ENCODE measurements around the gene SMIM44. TPM values are rescaled to one million over a fixed set of nuclear protein-coding genes. Genes with fewer than 3 reads are reported as not detected.

The SMIM44 gene
- total RNA-seq, 1 donor from 2014 or later = not detected

DNA sequence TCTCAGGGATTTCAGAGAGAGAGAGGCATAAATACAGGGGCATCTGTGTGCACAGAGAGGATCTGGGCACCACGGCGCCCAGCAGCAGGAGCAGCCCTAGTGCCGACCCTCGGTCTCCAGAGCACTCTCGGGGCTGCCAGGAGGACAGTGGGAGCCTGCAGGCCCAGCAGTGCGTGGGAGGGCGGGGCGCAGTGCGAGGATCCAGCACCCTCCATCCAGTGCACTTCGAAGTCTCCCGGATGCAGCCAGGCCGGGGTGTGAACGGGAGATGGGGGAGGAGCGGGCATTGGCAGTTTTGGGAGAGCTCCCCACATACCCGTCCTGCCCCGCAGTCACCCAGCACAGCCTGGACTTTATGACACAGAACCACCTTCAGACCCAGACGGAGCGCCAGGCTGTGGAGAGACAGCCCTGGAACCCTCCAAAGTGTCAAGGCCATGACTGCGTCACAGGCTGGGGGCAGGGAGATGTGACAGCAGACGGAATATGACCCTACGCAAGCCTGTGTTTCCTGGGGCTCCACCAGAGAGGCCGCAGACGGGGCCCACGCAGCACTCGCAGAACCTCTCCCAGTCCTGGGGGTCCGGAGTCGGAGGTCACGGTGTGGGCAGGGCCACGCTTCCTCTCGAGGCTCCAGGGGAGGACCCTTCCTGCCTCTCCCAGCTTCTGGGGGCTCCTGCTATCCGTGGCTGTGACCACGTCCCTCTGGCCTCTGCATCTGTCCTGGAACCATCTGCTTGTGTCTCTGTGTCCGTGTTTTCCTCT is 41.0 kb upstream of the SMIM44 start:
- DNase-seq (no peak), ATAC-seq (no peak)
- H3K27ac ChIP-seq = no peak overlapping the region
- H3K4me1 ChIP-seq = no peaks in the 10 kb centered on the region
- H3K4me3 ChIP-seq = no peak overlapping the region
- TF ChIP-seq, protein P1, sequence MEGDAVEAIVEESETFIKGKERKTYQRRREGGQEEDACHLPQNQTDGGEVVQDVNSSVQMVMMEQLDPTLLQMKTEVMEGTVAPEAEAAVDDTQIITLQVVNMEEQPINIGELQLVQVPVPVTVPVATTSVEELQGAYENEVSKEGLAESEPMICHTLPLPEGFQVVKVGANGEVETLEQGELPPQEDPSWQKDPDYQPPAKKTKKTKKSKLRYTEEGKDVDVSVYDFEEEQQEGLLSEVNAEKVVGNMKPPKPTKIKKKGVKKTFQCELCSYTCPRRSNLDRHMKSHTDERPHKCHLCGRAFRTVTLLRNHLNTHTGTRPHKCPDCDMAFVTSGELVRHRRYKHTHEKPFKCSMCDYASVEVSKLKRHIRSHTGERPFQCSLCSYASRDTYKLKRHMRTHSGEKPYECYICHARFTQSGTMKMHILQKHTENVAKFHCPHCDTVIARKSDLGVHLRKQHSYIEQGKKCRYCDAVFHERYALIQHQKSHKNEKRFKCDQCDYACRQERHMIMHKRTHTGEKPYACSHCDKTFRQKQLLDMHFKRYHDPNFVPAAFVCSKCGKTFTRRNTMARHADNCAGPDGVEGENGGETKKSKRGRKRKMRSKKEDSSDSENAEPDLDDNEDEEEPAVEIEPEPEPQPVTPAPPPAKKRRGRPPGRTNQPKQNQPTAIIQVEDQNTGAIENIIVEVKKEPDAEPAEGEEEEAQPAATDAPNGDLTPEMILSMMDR (IDR thresholded peaks at IDR 0.05) = no peak
- intact Hi-C loops (cut with DNase I) = no loop called here
- no peaks in the 10 kb centered on the region for H3K9me3 ChIP-seq
- peaks cover 74% of the 10 kb centered on the region for H3K36me3 ChIP-seq
- no peaks in the 10 kb centered on the region for H3K27me3 ChIP-seq (ENCODE audit: low read depth)

DNA sequence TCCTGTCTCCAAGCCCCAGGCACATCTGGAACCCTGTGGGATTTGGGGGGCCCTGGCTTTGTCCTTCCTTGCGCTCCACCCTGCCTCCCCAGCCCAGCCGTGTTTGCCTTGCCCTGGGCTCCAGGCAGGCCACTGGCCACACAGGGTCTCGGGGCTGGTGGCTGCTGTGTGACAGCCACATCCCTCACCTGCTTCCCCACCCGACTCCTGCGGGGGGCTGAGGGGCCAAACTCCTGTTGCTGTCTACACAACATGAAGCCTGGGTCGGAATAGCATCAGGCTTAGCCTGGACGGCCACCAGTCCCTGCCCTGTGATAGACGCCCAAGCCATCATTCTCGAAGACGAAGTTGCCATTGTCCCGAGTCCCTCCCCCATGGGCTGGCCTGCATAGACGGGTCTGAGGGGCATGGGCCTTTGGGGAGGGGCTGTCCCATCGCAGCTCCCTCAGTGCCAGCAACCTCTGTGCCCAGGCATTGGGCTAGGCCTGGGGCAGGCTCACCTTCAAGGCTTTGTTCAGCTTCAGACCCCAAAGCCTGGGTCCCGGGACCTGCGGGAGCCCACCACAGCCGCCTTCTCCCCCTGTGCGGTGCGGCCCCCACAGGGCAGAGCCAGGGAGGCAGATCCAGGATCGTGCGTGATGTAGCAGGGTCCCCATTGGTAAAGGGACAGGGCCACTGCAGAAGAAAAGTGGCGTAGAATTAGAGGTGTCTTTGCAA is 40.3 kb upstream of the SMIM44 start:
- TF ChIP-seq, protein P1 (IDR thresholded peaks at IDR 0.05) = no peak
- Histone ChIP-seq H3K27ac (no peak overlapping the region), H3K9me3 (no peaks in the 10 kb centered on the region), H3K4me3 (no peak overlapping the region), H3K27me3 (ENCODE audit: low read depth) (no peaks in the 10 kb centered on the region), H3K4me1 (no peaks in the 10 kb centered on the region), H3K36me3 (peaks cover 81% of the 10 kb centered on the region)
- intact Hi-C loops (cut with DNase I) = no loop called here
- ATAC-seq (no peak), DNase-seq (no peak)

DNA sequence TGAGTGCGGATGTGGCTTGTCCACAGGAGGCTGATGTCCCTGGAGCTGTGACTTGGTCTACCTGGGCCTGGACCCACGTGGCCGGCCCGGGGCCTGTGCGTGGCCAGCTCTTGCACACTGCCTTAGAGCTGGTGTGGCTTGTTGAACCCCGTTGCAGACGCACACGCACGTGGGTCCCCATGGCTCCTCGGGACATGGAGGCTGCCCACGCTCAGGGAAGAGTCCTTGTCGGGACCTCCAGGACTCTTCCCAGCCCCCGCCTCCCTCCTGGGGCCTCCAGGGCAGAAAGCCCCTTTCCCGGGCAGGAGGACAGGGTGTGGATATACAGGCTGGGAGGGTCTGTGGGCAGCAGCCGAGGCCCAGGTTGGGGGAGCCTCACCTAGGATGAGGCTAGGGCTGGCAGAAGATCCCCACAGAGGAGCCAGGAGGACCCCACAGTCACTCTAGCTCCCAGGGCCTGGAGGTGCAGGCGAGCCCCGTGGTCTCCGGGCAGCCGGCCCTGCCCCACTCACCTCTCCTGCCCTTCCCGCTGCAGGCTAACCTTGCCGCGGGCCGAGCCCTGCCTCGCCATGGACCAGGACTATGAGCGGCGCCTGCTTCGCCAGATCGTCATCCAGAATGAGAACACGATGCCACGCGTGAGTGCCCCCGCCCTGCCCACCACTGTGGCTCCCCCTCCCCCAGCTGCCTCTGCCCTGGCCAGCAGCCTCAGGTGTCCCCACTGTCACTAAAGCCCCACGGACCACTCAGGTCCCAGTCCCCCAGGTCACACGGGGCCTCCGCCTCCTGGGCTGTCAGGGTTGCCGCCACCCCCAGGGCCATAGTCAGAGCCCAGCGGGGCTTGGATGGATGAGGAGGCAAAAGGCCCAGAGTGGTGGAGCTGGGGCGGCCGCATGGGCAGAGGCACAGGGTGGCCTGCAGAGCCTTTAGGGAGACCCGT is 39.5 kb upstream of the SMIM44 start:
- ATAC-seq (no peak), DNase-seq (no peak)
- no peak overlapping the region for H3K27ac ChIP-seq
- peaks cover 74% of the 10 kb centered on the region for H3K36me3 ChIP-seq
- H3K27me3 ChIP-seq (ENCODE audit: low read depth) = no peaks in the 10 kb centered on the region
- peaks cover 2% of the 10 kb centered on the region for H3K4me1 ChIP-seq
- intact Hi-C loops (cut with DNase I) = no loop called here
- no peaks in the 10 kb centered on the region for H3K9me3 ChIP-seq
- H3K4me3 ChIP-seq = no peak overlapping the region
- TF ChIP-seq, protein P1 (IDR thresholded peaks at IDR 0.05) = no peak

DNA sequence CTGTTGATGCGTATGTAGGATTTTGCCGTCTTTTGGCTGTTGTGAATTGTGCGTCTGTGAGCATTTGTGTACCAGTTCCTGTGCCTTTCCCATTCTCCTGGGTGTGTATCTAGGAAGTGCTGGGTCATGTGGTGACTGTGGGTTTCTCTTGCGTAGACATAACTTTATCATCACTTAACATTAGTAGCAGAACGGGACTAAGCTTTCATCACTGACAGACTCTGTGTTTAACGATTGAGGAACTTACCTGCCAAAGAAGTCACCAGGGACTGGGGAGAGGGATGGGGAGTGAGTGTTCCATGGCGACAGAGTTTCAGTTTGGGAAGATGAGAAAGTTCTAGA is 37.8 kb upstream of the SMIM44 start:
- DNase-seq (no peak), ATAC-seq (no peak)
- TF ChIP-seq, protein P1 (IDR thresholded peaks at IDR 0.05) = no peak
- H3K9me3 ChIP-seq = no peaks in the 10 kb centered on the region
- no peaks in the 10 kb centered on the region for H3K27me3 ChIP-seq (ENCODE audit: low read depth)
- no peak overlapping the region for H3K27ac ChIP-seq
- intact Hi-C loops (cut with DNase I) = no loop called here
- peaks cover 16% of the 10 kb centered on the region for H3K4me1 ChIP-seq
- H3K36me3 ChIP-seq = peaks cover 65% of the 10 kb centered on the region
- no peak overlapping the region for H3K4me3 ChIP-seq
